ENCODE data around the gene RAD51B. TPM values are rescaled to one million over a fixed set of nuclear protein-coding genes. Genes with fewer than 3 reads are reported as not detected.

Gene RAD51B
- total RNA-seq, 1 donor from 2014 or later: 5.3 TPM

GRCh38 chr14:68384881-68385280 is 565.3 kb downstream of the RAD51B start:
- DNase-seq (ENCODE audit: low spot score in 2 of 2) (no peak), FAIRE-seq (no peak)

GRCh38 chr14:68386446-68386845 is 566.9 kb downstream of the RAD51B start:
- DNase-seq (ENCODE audit: low spot score in 2 of 2) (no peak), FAIRE-seq (no peak)

- no peak for FAIRE-seq
Measured at GRCh38 chr14:68386950-68387779, 567.6 kb downstream of the RAD51B start.

GRCh38 chr14:68389943-68390342 is 570.4 kb downstream of the RAD51B start:
- no peak for DNase-seq (ENCODE audit: low spot score in 2 of 2)
- no peak for FAIRE-seq

More at GRCh38 chr14:68386950-68387779, 567.6 kb downstream of the RAD51B start:
- DNase-seq (ENCODE audit: low spot score in 2 of 2): no peak

GRCh38 chr14:68390741-68391140 is 571.2 kb downstream of the RAD51B start:
- no peak for DNase-seq (ENCODE audit: low spot score in 2 of 2)
- no peak for FAIRE-seq

- FAIRE-seq (no peak), DNase-seq (ENCODE audit: low spot score in 2 of 2) (no peak)
Measured at GRCh38 chr14:68391311-68392014, 571.9 kb downstream of the RAD51B start.

- FAIRE-seq (no peak), DNase-seq (ENCODE audit: low spot score in 2 of 2) (no peak)
Measured at GRCh38 chr14:68392393-68393141, 573.0 kb downstream of the RAD51B start.

- FAIRE-seq (no peak), DNase-seq (ENCODE audit: low spot score in 2 of 2) (no peak)
Measured at GRCh38 chr14:68393259-68393658, 573.7 kb downstream of the RAD51B start.

- DNase-seq (ENCODE audit: low spot score in 2 of 2) (no peak), FAIRE-seq (no peak)
Measured at GRCh38 chr14:68394118-68394763, 574.7 kb downstream of the RAD51B start.

- DNase-seq (ENCODE audit: low spot score in 2 of 2) (no peak), FAIRE-seq (no peak)
Measured at GRCh38 chr14:68394764-68395143, 575.2 kb downstream of the RAD51B start.

- FAIRE-seq (no peak), DNase-seq (ENCODE audit: low spot score in 2 of 2) (no peak)
Measured at GRCh38 chr14:68395604-68396003, 576.0 kb downstream of the RAD51B start.

- FAIRE-seq: no peak
- DNase-seq (ENCODE audit: low spot score in 2 of 2): no peak
Measured at GRCh38 chr14:68396461-68396860, 576.9 kb downstream of the RAD51B start.

GRCh38 chr14:68397371-68397811 is 577.8 kb downstream of the RAD51B start:
- no peak for FAIRE-seq

GRCh38 chr14:68397822-68398221 is 578.2 kb downstream of the RAD51B start:
- no peak for DNase-seq (ENCODE audit: low spot score in 2 of 2)
- FAIRE-seq: no peak

More at GRCh38 chr14:68397371-68397811, 577.8 kb downstream of the RAD51B start:
- no peak for DNase-seq (ENCODE audit: low spot score in 2 of 2)

- FAIRE-seq: no peak
- no peak for DNase-seq (ENCODE audit: low spot score in 2 of 2)
Measured at GRCh38 chr14:68398370-68398769, 578.8 kb downstream of the RAD51B start.

- no peak for FAIRE-seq
- DNase-seq (ENCODE audit: low spot score in 2 of 2): no peak
Measured at GRCh38 chr14:68399971-68400370, 580.4 kb downstream of the RAD51B start.

GRCh38 chr14:68401317-68401716 is 581.7 kb downstream of the RAD51B start:
- DNase-seq (ENCODE audit: low spot score in 2 of 2) (no peak), FAIRE-seq (no peak)

GRCh38 chr14:68401855-68402254 is 582.3 kb downstream of the RAD51B start:
- no peak for FAIRE-seq

GRCh38 chr14:68402525-68403101 is 583.0 kb downstream of the RAD51B start:
- FAIRE-seq: no peak
- no peak for DNase-seq (ENCODE audit: low spot score in 2 of 2)

More at GRCh38 chr14:68401855-68402254, 582.3 kb downstream of the RAD51B start:
- DNase-seq (ENCODE audit: low spot score in 2 of 2): no peak
